Spleen (tissue), 7 donors: Measurements from ENCODE around the gene CMTM7.
"Not testable (repeated sequence)": the region's sequence is repeated elsewhere in the genome, so short reads cannot be mapped to it uniquely, and the experiment has no call there.

Experiments
- CTCF ChIP-seq, 11 experiments: fragments of 200-600 bp in 7 of 11; fragments of 450-650 bp in 4 of 11; sonication (generic) in 4 of 11; IDR thresholded peaks in 8 of 11; conservative IDR thresholded peaks in 3 of 11; 1 replicate in 7 of 11; 2 replicates in 4 of 11; pipeline versions ENCODE4 v1.4.0 to v1.8.0; 2016 to 2021; ENCODE audit warnings: antibody characterized with exemption in 11 of 11, inconsistent platforms in 4 of 11, mild to moderate bottlenecking in 1 of 11
- POLR2A ChIP-seq, 3 donors: fragments of 450-650 bp; IDR thresholded peaks; one replicate each; pipeline ENCODE4 v1.5.1; 2017; ENCODE audit warnings: antibody characterized with exemption in 3 of 3, mild to moderate bottlenecking in 1 of 3
- POLR2AphosphoS5 ChIP-seq, 3 donors: sonication (generic); formaldehyde crosslinking; IDR thresholded peaks; one replicate each; pipeline ENCODE4 v1.5.1; 2017; ENCODE audit warnings: antibody characterized with exemption in 3 of 3
- donor health status: DM: no; HTN: no; CAD: no; lungs with moderate emphysema.
- donor health status: DM: no; HTN: no; CAD: no.
- donor health status: DM: no; HTN: no; CAD: no.

- not testable (repeated sequence) for TF ChIP-seq CTCF (IDR thresholded peaks at IDR 0.05 in 8 of 11, conservative IDR thresholded peaks at IDR 0.05 in 3 of 11); POLR2A (IDR thresholded peaks at IDR 0.05); POLR2AphosphoS5 (IDR thresholded peaks at IDR 0.05)
These were observed 70.7 kb downstream of the CMTM7 start for GRCh38 chr3:32462191-32462986.
